HG02678 (cell line): ENCODE results near the gene B4GALT2.

Source experiments
- ATAC-seq: cut with Tn5 transposase; IDR thresholded peaks from one replicate; pipeline ENCODE4 v1.9.1; 2021; ENCODE audit warnings: mild to moderate bottlenecking, moderate library complexity; ENCODE audit not compliant: unreplicated experiment

B4GALT2 gene

DNA sequence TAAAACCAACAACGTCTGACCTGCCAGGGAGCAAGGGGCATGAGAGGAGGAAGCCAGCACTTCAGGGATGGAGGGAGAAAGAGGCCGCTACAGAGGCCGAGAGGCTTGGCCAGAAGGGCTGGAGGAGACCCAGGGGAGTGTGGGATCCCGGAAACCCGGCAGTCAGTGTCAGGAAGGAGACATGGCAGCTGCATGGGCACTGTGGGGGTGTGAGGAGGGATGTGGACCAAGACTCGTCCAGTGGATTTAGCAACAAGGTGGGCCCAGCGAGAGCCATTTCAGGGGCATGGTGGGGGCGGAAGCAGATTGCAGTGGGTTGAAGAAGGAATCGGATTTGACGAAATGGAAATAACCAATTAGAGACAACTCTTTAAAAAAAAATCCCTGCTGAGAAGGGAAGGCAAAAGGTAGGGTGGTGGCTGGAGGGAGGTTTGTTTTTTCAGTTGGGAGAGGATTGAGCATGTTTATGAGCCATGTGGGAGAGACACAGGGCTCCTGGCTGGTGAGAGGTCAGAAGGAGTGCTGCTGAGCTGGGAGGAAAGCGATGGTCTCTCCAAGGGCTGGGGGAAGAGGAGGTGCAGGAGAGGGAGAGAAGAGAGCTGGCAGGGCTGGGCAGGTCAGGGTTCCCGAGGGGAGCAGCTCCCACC is 4.4 kb downstream of the B4GALT2 start:
- ATAC-seq = no peak

GRCh38 chr1:43984855-43985254 is 5.8 kb downstream of the B4GALT2 start:
- ATAC-seq = no peak

GRCh38 chr1:43985984-43986595 is 7.1 kb downstream of the B4GALT2 start:
- no peak for ATAC-seq

DNA sequence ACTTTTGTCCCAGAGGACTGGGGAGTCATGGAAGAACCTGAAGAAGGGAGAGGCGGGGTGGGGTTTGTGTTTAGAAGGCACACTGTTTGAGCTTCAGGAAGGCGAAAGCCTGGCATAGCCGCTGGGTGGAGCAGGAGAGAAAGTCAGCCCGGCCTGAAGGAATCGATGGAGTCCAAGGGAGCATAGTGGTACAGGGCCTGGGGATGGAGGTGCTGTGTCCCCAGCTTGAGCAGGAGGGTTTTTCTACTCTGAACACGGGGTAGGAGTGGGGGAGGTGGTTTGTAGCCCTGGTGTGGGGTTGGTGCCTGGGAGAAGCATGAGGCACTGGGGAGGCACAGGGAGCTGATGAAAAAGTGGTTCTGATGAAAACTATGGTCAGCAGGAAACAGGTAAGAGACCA is 7.7 kb downstream of the B4GALT2 start:
- ATAC-seq = no peak

- no peak for ATAC-seq
Observed at GRCh38 chr1:43987159-43987902, 8.3 kb downstream of the B4GALT2 start.

DNA sequence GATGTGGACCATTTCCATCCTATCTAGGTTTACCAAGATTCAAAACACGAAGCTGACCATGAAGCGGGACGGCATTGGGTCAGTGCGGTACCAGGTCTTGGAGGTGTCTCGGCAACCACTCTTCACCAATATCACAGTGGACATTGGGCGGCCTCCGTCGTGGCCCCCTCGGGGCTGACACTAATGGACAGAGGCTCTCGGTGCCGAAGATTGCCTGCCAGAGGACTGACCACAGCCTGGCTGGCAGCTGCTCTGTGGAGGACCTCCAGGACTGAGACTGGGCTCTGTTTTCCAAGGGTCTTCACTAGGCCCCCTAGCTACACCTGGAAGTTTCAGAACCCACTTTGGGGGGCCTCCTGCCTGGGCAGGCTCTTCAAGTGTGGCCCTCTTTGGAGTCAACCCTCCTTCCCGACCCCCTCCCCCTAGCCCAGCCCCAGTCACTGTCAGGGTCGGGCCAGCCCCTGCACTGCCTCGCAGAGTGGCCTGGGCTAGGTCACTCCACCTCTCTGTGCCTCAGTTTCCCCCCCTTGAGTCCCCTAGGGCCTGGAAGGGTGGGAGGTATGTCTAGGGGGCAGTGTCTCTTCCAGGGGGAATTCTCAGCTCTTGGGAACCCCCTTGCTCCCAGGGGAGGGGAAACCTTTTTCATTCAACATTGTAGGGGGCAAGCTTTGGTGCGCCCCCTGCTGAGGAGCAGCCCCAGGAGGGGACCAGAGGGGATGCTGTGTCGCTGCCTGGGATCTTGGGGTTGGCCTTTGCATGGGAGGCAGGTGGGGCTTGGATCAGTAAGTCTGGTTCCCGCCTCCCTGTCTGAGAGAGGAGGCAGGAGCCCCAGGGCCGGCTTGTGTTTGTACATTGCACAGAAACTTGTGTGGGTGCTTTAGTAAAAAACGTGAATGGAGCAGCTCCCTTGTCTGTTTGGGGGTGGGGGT is 11.5 kb downstream of the B4GALT2 start:
- no peak for ATAC-seq

DNA sequence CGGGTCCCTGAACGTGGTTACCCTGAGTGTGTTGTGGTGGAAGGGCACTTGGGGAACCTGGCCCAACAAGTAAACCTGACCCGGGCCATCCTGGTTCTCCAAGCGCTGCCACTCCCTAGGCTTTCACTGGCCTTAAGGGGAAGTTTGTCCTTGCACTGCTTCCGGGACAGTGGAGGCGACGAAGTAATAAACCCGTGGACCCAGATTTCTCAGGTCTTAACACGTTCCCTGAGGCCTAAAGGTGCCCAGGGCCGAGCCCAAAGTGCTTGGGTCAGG is 12.1 kb downstream of the B4GALT2 start:
- ATAC-seq = no peak

DNA sequence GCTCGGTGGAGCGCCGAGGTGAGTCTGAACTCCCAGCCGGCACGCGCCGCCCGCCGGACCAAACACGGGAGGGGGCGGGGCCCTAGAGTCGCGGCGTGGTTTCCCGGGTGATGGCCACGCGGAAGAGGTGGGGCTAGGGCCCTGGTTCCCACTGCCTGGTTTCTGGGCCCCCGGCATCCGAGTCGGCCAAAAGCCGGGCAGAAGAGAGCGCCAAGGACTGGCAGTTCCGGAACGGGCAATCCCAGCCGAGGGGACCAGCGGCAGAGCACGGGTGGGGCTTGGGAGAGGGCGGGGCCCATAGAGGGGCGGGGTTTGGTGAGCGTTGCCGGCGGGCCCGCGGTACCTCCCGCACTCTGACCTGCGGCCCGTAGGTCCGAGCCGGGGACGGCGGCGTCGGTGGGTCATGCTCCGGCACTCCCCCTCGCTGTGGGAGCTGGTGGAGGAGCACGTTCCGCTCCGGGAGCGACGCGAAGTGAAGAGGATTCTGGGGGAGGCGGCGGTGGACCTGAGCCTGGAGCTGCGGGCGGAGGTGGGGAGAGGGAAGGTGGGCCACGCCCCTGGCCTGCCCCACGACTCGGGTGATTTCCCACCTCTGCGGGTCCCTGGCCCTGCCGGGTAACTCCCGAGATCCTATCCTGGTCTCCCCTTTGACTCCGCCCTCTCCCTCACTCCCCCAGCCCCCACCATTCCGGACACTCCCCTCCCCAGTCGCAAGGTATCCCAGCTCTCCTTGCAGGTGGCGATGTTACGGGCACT is 12.6 kb downstream of the B4GALT2 start, which contains the start of gene CCDC24:
TSS of gene CCDC24 (plus strand) at position 124 of the 756 bp plus-strand sequence. CDS start at position 404, 280 bp downstream.
- peak; percentile 86 for ATAC-seq

GRCh38 chr1:43992232-43992995 is 13.4 kb downstream of the B4GALT2 start:
- ATAC-seq = no peak

DNA sequence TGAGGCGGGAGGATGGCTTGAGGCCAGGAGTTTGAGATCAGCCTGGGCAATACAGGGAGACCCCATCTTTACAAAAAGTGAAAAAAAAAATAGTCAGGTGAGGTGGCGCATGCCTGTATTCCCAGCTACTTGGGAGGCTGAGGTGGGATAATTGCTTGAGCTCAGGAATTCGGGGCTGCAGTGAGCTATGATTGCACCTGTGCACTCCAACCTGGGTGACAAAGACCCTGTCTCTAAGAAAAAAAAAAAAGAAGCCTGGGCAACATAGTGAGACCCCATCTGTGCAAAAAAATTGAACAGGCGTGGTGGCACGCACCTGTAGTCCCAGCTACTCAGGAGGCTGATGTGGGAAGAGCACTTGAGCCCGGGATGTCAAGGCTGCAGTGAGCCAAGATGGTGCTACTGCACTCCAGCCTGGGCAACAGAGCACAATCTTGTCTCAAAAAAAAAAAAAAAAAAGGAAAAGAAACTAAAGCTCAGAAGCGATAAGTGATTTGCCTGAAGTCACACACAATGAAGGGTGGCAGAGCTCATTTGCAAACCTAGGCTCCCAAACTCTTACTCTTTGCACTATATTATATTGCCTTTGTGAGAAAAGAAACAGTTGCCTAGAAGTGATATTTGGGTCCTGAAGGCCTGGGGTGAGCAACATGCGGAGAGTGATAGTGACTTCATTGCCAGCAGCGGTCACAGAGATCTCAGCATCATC is 14.3 kb downstream of the B4GALT2 start:
- ATAC-seq = no peak

DNA sequence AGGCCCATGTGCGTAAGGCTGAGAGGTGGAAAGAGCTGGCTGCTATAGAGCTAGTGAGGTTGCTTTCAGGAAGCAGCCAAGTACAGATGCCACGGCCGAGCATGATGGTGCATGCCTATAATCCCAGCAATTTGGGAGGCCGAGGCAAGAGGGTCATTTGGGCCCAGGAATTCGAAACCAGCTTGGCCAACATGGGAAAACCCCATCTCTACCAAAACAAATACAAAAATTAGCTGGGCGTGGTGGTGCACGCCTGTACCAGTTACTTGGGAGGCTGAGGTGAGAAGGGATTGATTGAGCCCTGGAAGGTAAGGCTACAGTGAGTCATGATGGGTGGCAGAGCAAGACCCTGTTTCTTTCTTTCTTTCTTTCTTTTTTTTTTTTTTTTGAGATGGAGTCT is 15.1 kb downstream of the B4GALT2 start:
- no peak for ATAC-seq

DNA sequence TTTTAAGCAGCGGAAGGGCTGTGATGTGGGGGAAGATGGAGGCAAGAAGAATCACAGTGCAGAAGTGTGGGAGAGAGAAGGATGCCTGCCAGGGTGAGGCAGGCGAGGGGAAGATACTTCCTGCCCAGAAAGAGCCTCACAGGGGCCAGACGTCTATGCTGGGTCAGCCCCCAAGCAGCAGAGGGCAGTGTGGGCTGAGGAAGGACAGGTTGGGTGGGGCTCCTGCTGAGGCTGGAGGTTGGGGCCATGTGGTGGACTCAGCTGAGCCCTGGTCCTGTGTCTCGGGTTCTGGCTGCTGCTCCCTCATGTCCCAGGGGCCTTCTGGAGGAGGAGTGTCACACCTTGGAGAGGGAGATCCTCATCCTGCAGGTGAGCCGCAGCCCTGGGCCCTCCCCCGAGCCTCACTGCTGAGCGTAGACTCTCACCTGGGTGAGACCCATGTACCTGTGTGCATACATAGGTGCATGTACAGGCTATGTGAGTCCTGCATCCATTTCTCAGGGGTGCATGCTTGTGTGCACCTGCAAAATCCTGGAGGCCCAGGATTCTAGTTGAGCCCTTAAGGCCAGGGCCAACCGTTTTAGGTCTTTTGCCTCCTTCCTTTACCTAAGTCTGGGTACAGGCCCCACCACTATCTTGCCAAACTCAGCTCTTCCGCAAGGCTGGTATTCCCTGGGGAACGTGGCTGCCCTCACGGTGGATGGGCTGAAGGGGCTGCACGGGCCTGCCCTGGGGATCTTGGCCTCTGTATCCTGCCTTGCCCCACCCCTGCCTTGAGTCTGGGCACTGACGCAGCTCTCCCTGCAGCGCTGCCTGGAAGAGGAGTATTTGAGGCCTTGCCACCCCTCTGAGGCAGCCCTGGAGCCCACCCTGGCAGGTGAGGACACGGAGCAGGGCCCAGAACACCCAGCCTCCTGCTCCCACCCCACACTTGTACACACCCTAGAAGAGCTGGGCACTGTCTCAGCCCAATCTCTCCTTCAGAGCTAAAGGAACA is 16.1 kb downstream of the B4GALT2 start:
- ATAC-seq = no peak

- no peak for ATAC-seq
Observed at GRCh38 chr1:43995984-43996732, 17.1 kb downstream of the B4GALT2 start.

GRCh38 chr1:43996733-43997115 is 17.7 kb downstream of the B4GALT2 start:
- no peak for ATAC-seq

DNA sequence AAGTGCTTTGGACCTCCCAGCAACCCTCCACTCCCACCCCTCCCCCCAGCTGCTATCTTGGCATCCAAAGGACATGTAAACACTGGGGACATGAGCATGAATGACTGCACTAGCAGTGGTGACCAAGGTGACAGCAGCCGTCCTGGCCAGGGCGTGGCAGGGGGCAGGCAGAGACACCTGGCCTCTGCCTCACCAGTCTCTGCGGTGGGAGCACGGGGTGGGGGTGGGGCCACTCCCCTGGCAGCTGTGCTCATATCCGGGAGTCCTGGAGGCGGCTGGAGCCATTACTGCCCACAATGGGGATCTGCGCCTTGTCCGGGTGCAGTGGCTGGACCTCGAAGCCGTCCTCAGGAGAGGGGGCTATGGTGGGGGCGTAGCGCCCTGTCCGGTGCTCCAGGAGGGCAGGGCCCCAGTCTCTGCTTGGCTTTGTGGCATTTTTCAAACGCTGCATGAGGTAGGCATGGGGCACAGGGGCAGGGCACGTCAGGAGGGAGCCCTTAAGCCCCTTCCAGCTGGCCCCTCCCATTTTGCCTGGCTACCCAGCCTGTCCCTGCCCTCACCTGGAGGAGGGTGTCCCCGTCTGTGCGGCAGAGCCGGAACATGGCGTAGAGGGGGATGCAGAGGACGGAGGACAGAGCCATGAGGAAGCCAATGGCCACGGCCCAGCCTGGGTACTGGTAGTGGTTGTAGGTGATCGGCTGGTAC is 18.4 kb downstream of the B4GALT2 start:
- ATAC-seq = no peak

- no peak for ATAC-seq
Observed at GRCh38 chr1:43998000-43998378, 19.0 kb downstream of the B4GALT2 start.

GRCh38 chr1:43999455-43999854 is 20.4 kb downstream of the B4GALT2 start:
- no peak for ATAC-seq
